Measurements from ENCODE around the gene ANKK1. TPM values are rescaled to one million over a fixed set of nuclear protein-coding genes. Genes with fewer than 3 reads are reported as not detected.

ANKK1 gene
- total RNA-seq, 6 donors from 2014 or later: 0.14 to 4.4 (median 2.2) TPM

GRCh38 chr11:113408887-113409286, 21.3 kb downstream of the ANKK1 start:
- 79 to 85% methylated on average over 9 of the region's 9 CpGs for WGBS, 2 donors
- Histone ChIP-seq H3K27me3 (no peaks in the 10 kb centered on the region), H3K36me3 (no peaks in the 10 kb centered on the region), H3K4me3 (no peak overlapping the region), H3K27ac (no peak overlapping the region), H3K9me3 (no peaks in the 10 kb centered on the region), H3K4me1 (no peaks in the 10 kb centered on the region)
- DNase-seq (no peak), ATAC-seq (ENCODE audit: low FRiP score in 2 of 2) (no peak)
- TF ChIP-seq CTCF (IDR thresholded peaks at IDR 0.05): no peak
- no peak for TF ChIP-seq POLR2A (IDR thresholded peaks at IDR 0.05)
- no peak for TF ChIP-seq POLR2AphosphoS5 (IDR thresholded peaks at IDR 0.05)

DNA sequence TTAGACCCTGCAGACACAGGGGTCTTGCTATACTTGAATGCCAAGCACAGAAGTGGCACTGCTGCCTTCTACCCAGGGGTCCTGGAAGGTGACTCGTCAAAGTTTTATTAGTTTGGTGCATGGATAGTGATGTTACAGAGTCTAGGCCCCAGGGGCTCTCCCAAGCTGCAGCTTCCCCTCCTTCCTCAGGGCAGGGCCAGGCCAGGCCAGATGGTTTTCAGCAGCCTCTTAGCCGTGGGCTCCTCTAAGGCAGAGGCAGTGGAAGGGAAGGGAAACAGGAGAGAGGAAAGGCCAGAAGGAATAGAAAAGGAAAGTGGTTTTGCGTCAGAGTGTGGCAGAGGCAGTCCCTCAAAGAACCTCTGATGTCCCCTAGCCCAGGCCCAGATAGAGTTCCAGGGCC, 21.9 kb downstream of the ANKK1 start:
- no peak overlapping the region for H3K27ac ChIP-seq
- no peaks in the 10 kb centered on the region for H3K9me3 ChIP-seq
- no peaks in the 10 kb centered on the region for H3K36me3 ChIP-seq
- H3K4me1 ChIP-seq: no peaks in the 10 kb centered on the region
- H3K4me3 ChIP-seq: no peak overlapping the region
- ATAC-seq (ENCODE audit: low FRiP score in 2 of 2) (no peak), DNase-seq (no peak)
- H3K27me3 ChIP-seq: no peaks in the 10 kb centered on the region
- WGBS, 2 donors: 60 to 82% methylated on average over 2 to 3 of the region's 3 CpGs
- no peak for TF ChIP-seq EP300 (IDR thresholded peaks at IDR 0.05)
- TF ChIP-seq CTCF (IDR thresholded peaks at IDR 0.05): no peak
- TF ChIP-seq POLR2AphosphoS5 (IDR thresholded peaks at IDR 0.05): no peak
- no peak for TF ChIP-seq POLR2A (IDR thresholded peaks at IDR 0.05)

DNA sequence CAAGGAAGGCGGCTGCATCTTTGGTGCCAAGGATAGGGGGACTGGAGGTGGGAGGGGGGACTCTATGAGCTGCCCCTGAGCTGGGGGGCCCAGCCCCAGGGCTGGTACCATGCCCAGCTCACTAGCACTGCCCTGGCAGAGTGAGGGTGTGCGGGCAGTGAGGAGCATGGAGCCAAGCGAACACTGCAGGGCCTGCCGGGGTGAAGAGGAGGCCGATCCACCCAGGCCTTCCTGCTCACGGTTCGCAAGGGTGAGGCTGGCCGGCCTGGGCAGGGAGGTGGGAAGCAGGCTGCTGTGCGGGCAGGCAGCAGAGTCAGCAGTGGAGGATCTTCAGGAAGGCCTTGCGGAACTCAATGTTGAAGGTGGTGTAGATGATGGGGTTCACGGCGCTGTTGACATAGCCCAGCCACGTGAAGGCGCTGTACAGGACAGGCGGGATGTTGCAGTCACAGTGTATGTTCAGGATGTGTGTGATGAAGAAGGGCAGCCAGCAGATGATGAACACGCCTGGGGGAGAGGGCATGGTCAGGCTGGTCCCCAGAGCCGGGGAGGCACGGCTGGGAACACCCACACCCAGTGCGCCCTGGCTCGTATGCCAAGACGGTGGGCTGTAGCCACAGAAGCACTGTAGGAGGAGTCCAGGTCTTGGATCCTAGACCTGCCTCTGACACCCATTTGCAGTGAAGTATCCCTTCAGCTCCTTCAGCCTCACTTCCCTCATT, 23.0 kb downstream of the ANKK1 start:
- Histone ChIP-seq H3K4me1 (no peaks in the 10 kb centered on the region), H3K9me3 (no peaks in the 10 kb centered on the region), H3K27me3 (no peaks in the 10 kb centered on the region), H3K36me3 (no peaks in the 10 kb centered on the region), H3K4me3 (no peak overlapping the region), H3K27ac (no peak overlapping the region)
- ATAC-seq (ENCODE audit: low FRiP score in 2 of 2): no peak
- DNase-seq: no peak
- 88 to 89% methylated on average over 20 to 21 of the region's 21 CpGs for WGBS, 2 donors
- TF ChIP-seq POLR2A (IDR thresholded peaks at IDR 0.05) (no peak), POLR2AphosphoS5 (IDR thresholded peaks at IDR 0.05) (no peak), EP300 (IDR thresholded peaks at IDR 0.05) (no peak), CTCF (IDR thresholded peaks at IDR 0.05) (no peak)

DNA sequence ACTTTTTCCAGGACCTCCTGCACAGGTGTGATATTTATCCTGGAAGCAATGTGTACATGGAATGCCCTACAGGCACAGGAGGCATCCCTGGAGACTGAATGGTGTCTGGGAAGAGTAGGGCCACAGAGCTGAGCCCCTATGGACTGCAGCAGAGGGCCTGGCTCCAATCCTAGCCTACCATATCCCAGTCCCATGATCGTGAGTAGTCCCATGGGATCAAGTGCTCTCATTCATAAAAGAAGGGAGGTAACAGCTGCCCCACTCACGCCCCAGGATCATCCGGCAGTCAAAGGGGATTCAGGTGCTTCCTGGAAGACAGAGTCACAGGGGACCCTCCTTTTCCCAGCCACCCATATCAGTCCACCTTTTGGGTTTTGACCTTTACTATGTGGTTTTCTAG, 24.0 kb downstream of the ANKK1 start:
- ATAC-seq (ENCODE audit: low FRiP score in 2 of 2) (no peak), DNase-seq (no peak)
- no peaks in the 10 kb centered on the region for H3K36me3 ChIP-seq
- H3K27ac ChIP-seq: no peak overlapping the region
- H3K9me3 ChIP-seq: no peaks in the 10 kb centered on the region
- H3K4me3 ChIP-seq: no peak overlapping the region
- no peaks in the 10 kb centered on the region for H3K4me1 ChIP-seq
- 91 to 92% methylated on average over 2 to 3 of the region's 3 CpGs for WGBS, 2 donors
- no peaks in the 10 kb centered on the region for H3K27me3 ChIP-seq
- TF ChIP-seq POLR2AphosphoS5 (IDR thresholded peaks at IDR 0.05): no peak
- TF ChIP-seq CTCF (IDR thresholded peaks at IDR 0.05): no peak
- TF ChIP-seq POLR2A (IDR thresholded peaks at IDR 0.05): no peak
- TF ChIP-seq EP300 (IDR thresholded peaks at IDR 0.05): no peak

DNA sequence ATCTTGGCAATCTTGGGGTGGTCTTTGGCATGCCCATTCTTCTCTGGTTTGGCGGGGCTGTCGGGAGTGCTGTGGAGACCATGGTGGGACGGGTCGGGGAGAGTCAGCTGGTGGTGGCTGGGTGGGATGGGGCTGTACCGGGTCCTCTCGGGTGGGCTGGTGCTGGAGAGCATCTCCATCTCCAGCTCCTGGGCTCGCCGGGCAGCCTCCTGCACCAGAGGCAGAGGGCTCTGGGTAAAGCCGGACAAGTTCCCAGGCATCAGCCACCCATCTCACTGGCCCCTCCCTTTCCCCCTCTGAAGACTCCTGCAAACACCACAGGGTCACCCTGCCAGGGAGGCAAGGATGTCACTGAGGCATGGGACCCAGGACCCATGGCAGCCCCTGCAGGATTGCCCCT, 25.1 kb downstream of the ANKK1 start:
- WGBS, 2 donors: 79 to 91% methylated on average over 8 to 9 of the region's 9 CpGs
- DNase-seq: peak in 1 of 2 donors; percentile 66
- ATAC-seq (ENCODE audit: low FRiP score in 2 of 2): no peak
- no peaks in the 10 kb centered on the region for H3K9me3 ChIP-seq
- TF ChIP-seq EP300 (IDR thresholded peaks at IDR 0.05) (no peak), POLR2AphosphoS5 (IDR thresholded peaks at IDR 0.05) (no peak)
- no peaks in the 10 kb centered on the region for H3K36me3 ChIP-seq
- no peak overlapping the region for H3K4me3 ChIP-seq
- H3K27ac ChIP-seq: no peak overlapping the region
- H3K27me3 ChIP-seq: no peaks in the 10 kb centered on the region
- no peaks in the 10 kb centered on the region for H3K4me1 ChIP-seq
